ENCODE measurements around the gene SORCS2.

DNA sequence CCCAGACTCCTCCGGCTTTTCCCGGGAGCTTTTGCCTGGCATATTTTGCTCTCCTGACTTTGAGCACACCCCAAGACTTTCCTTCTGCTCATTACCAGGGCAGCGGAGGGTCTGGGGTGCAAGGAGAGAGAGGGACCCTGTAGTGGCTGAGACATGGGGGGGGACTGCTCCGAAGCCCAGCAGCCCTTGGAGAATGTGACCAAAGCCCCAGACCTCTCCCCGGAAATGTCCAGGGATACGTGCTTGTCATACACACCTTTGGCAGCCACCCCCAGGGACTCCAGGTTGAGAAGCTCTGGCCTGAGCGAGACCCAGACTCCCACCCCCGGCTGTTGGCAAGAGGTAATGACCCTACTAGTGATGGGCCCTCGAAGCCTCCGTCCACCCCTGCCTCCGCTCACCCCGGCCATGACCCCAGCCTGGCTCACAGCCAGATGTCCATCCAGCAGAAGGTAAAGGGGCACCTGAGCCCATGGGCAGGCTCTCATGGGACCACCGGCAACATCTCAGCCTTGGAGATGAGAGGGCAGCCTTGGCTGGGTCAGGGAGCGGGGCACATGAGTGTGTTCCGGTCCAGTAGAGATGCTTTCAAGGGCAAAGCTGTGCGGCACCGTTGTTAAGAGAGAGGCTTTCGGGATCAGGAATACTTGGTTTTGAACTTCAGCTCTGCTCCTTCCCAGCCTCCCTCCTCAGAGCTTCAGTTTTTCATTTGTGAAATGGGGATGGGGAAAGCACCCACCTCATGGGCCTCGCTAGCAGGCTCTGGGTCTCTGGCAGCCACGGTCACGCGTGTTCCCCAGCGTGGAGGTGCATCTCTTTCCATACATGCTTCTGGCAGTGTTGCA lies 240.4 kb downstream of the SORCS2 start:
- TF ChIP-seq POLR2A (IDR thresholded peaks at IDR 0.05): no peak
- TF ChIP-seq, protein P1, sequence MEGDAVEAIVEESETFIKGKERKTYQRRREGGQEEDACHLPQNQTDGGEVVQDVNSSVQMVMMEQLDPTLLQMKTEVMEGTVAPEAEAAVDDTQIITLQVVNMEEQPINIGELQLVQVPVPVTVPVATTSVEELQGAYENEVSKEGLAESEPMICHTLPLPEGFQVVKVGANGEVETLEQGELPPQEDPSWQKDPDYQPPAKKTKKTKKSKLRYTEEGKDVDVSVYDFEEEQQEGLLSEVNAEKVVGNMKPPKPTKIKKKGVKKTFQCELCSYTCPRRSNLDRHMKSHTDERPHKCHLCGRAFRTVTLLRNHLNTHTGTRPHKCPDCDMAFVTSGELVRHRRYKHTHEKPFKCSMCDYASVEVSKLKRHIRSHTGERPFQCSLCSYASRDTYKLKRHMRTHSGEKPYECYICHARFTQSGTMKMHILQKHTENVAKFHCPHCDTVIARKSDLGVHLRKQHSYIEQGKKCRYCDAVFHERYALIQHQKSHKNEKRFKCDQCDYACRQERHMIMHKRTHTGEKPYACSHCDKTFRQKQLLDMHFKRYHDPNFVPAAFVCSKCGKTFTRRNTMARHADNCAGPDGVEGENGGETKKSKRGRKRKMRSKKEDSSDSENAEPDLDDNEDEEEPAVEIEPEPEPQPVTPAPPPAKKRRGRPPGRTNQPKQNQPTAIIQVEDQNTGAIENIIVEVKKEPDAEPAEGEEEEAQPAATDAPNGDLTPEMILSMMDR (IDR thresholded peaks at IDR 0.05): no peak
